ENCODE measurements around the gene EPB41L5. TPM values are rescaled to one million over a fixed set of nuclear protein-coding genes. Genes with fewer than 3 reads are reported as not detected.

The EPB41L5 gene
- total and polyA plus RNA-seq, 9 of the 15 experiments (the other 6 are each of a cell fraction or from before 2014, with no cell fraction given): 2.3 to 14.1 (median 8.2) TPM

GRCh38 chr2:120208381-120209353 lies 195.8 kb downstream of the EPB41L5 start:
- Histone ChIP-seq H3K4me3 (no peak overlapping the region), H2AFZ (ENCODE audit: low read depth, low read length) (no peak overlapping the region), H3K4me1 (replicated peaks in 1 of 2; ENCODE audit: control insufficient read depth in 2 of 2, insufficient read depth in 2 of 2, low read length in 2 of 2) (peaks cover 0 to 9% of the 10 kb centered on the region in 2 experiments; a peak in 2 of 5 replicates), H3K4me2 (ENCODE audit: insufficient read depth, low read length) (no peak overlapping the region), H3K36me3 (ENCODE audit: control insufficient read depth, insufficient read depth, low read length) (no peaks in the 10 kb centered on the region), H3K27ac (ENCODE audit: extremely low read depth, low read depth, low read length) (no peak overlapping the region), H4K20me1 (replicated peaks; ENCODE audit: control insufficient read depth, insufficient read depth, low read length) (0 out of 2 replicates have a peak, but pooled peaks cover 5% of the 10 kb centered on the region), H3K79me2 (ENCODE audit: control insufficient read depth, insufficient read depth, low read length) (no peaks in the 10 kb centered on the region), H3K27me3 (ENCODE audit: control insufficient read depth in 2 of 2, insufficient read depth in 2 of 2, low read length in 2 of 2) (peaks cover 0 to 12% of the 10 kb centered on the region in 2 experiments; a peak in 3 of 5 replicates), H3K9me3 (replicated peaks; ENCODE audit: control insufficient read depth, insufficient read depth, low read depth, low read length) (no peaks in the 10 kb centered on the region), H3K9ac (ENCODE audit: insufficient read depth in 1 of 2, low read depth in 2 of 2, low read length in 2 of 2) (no peak overlapping the region), H3K9me1 (ENCODE audit: control insufficient read depth, insufficient read depth, low read length) (no peaks in the 10 kb centered on the region)
- WGBS (ENCODE audit: insufficient coverage, low coverage, missing lambda C conversion rate): 30% methylated on average over 10 of the region's 10 CpGs
- DNase-seq (ENCODE audit: extremely low read depth in 1 of 4, low spot score in 3 of 4) (no peak), FAIRE-seq (no peak), ATAC-seq (no peak)
- CTCF ChIA-PET (ENCODE audit: low intra/inter-chr PET ratio): no interaction called here
- in situ Hi-C loops (cut with MboI) (no loop called here), intact Hi-C loops (cut with micrococcal nuclease) (no loop called here)
- TF ChIP-seq UBTF (IDR thresholded peaks at IDR 0.05; ENCODE audit: borderline replicate concordance in 1 of 2, low read depth in 2 of 2, low read length in 2 of 2): no peak
- TF ChIP-seq FOXK1 (CRISPR knock-in tag; IDR thresholded peaks at IDR 0.05; ENCODE audit: borderline replicate concordance): no peak
- no peak for TF ChIP-seq ZNF24 (IDR thresholded peaks at IDR 0.05)
- no peak for TF ChIP-seq ZNF764 (CRISPR knock-in tag; IDR thresholded peaks at IDR 0.05; ENCODE audit: low read depth)
- TF ChIP-seq ZNF384 (IDR thresholded peaks at IDR 0.05; ENCODE audit: low read depth, low read length): no peak
- no peak for TF ChIP-seq FOXM1 (IDR thresholded peaks at IDR 0.05; ENCODE audit: low read depth)
- no peak for TF ChIP-seq FOXM1 (CRISPR knock-in tag; IDR thresholded peaks at IDR 0.05; ENCODE audit: low read depth)
- POLR2A ChIA-PET: interaction anchor here (1.0 to 1.9 kb wide), 2 partner anchors 10 to 11 kb away, joined by 4 to 6 read pairs; no protein-coding TSS in a partner anchor
- BruUV-seq (replicated peaks): no TSS peak
